Keratinocyte (primary cell): Measurements from ENCODE around the gene NECTIN1. TPM values are rescaled to one million over a fixed set of nuclear protein-coding genes. Genes with fewer than 3 reads are reported as not detected.

Source experiments
- DNase-seq: peaks from one replicate; pipeline ENCODE4 v3.0.0-alpha.2; 2011; ENCODE audit warnings: low read depth, missing footprints, low spot score
- FAIRE-seq: peaks from 2 replicates; lab custom pipeline; 2011; peaks lifted over from hg19 to GRCh38; lab: Jason Lieb, UNC
- H2AFZ ChIP-seq: 2 replicates; pipeline ENCODE4 v1.6.0; 2012; ENCODE audit warnings: low read length, control low read depth, inconsistent platforms; ENCODE audit not compliant: control insufficient read depth
- H3K27ac ChIP-seq: 2 replicates; pipeline ENCODE4 v1.5.1; 2011; ENCODE audit warnings: low read length; ENCODE audit not compliant: control insufficient read depth, insufficient read depth
- H3K27me3 ChIP-seq: 3 replicates; pipeline ENCODE4 v1.6.0; 2011; ENCODE audit warnings: low read length; ENCODE audit not compliant: control insufficient read depth, insufficient read depth; ENCODE audit errors: extremely low read depth
- H3K36me3 ChIP-seq, 2 experiments: 2 replicates in 1 of 2; 3 replicates in 1 of 2; pipeline ENCODE4 v1.5.1; 2011; ENCODE audit warnings: low read length in 2 of 2, mild to moderate bottlenecking in 1 of 2; ENCODE audit not compliant: control insufficient read depth in 2 of 2, insufficient read depth in 2 of 2; ENCODE audit errors: extremely low read depth in 1 of 2
- H3K4me1 ChIP-seq: 3 replicates; pipeline ENCODE4 v1.5.1; 2011; ENCODE audit warnings: low read length; ENCODE audit not compliant: control insufficient read depth, insufficient read depth; ENCODE audit errors: extremely low read depth
- H3K4me2 ChIP-seq: 3 replicates; pipeline ENCODE4 v1.6.0; 2011; ENCODE audit warnings: low read depth, low read length; ENCODE audit not compliant: control insufficient read depth, insufficient read depth; ENCODE audit errors: extremely low read depth
- H3K4me3 ChIP-seq, 3 experiments: fragments of 200-600 bp in 1 of 3; sonication (generic) in 1 of 3; 2 replicates in 2 of 3; 3 replicates in 1 of 3; pipeline ENCODE4 v1.5.1; 2011 to 2016; ENCODE audit warnings: low read length in 3 of 3, mild to moderate bottlenecking in 3 of 3, control low read depth in 2 of 3, inconsistent platforms in 1 of 3, low read depth in 1 of 3, mixed read lengths in 1 of 3, mixed run types in 1 of 3, moderate library complexity in 1 of 3; ENCODE audit not compliant: control insufficient read depth in 2 of 3, insufficient read depth in 2 of 3; ENCODE audit errors: extremely low read depth in 1 of 3
- H3K79me2 ChIP-seq: 2 replicates; pipeline ENCODE4 v1.6.0; 2012; ENCODE audit warnings: low read length; ENCODE audit not compliant: control insufficient read depth, insufficient read depth
- H3K9ac ChIP-seq: 3 replicates; pipeline ENCODE4 v1.6.0; 2011; ENCODE audit warnings: low read length; ENCODE audit not compliant: control insufficient read depth, insufficient read depth; ENCODE audit errors: extremely low read depth
- H3K9me1 ChIP-seq: 3 replicates; pipeline ENCODE4 v1.6.0; 2011; ENCODE audit warnings: low read length; ENCODE audit not compliant: control insufficient read depth, insufficient read depth; ENCODE audit errors: extremely low read depth
- H3K9me3 ChIP-seq: 2 replicates; pipeline ENCODE4 v1.5.1; 2012; ENCODE audit warnings: low read depth, low read length; ENCODE audit not compliant: control insufficient read depth
- H4K20me1 ChIP-seq: 3 replicates; pipeline ENCODE4 v1.6.0; 2011; ENCODE audit warnings: low read length; ENCODE audit not compliant: control insufficient read depth, insufficient read depth; ENCODE audit errors: extremely low read depth
- CTCF ChIP-seq, 3 experiments: IDR thresholded peaks in 1 of 3; conservative IDR thresholded peaks in 1 of 3; optimal IDR thresholded peaks in 1 of 3; 2 replicates in 2 of 3; 3 replicates in 1 of 3; pipeline versions ENCODE3 to v1.5.1; 2011; ENCODE audit warnings: low read length in 3 of 3, mild to moderate bottlenecking in 3 of 3, moderate library complexity in 2 of 3, control low read depth in 1 of 3, inconsistent platforms in 1 of 3; ENCODE audit not compliant: insufficient read depth in 2 of 3; ENCODE audit errors: extremely low read depth in 1 of 3
- EZH2 ChIP-seq: IDR thresholded peaks from one replicate; pipeline ENCODE4 v1.6.1; 2012; ENCODE audit warnings: inconsistent platforms, mild to moderate bottlenecking, low read length, moderate library complexity
- dilution Hi-C: fragments of 300-500 bp; cut with MboI; formaldehyde crosslinking; loops from one replicate; pipeline ENCODE4 v1.7.0; 2020; ENCODE audit warnings: low sequenced_read_pairs; ENCODE audit not compliant: extremely low pct_ligation_motif_present
- polyA plus RNA-seq, 5 experiments: library from polyadenylated mRNA; depleted of rRNA in 3 of 5; stranded (reverse) in 3 of 5; stranded (forward) in 1 of 5; unstranded in 1 of 5; fragments of >200 nt; gene quantifications; 1 replicate in 1 of 5; 2 replicates in 3 of 5; 3 replicates in 1 of 5; pipeline versions ENCODE4 v1.2.1 to v1.2.3, GENCODE V29; 2011 to 2012; ENCODE audit warnings: missing spikeins in 2 of 5, low read depth in 1 of 5, low replicate concordance in 1 of 5

NECTIN1 gene
- polyA plus RNA-seq, 1 donor (not counting 4 experiments of a cell fraction or from before 2014, with no cell fraction given): 37.5 TPM

- Histone ChIP-seq H3K4me3 (no peak overlapping the region), H3K9me3 (no peaks in the 10 kb centered on the region), H3K9me1 (no peaks in the 10 kb centered on the region), H3K4me2 (peak overlapping the region; percentile 81), H3K9ac (peak overlapping the region; percentile 92), H3K27me3 (no peaks in the 10 kb centered on the region), H2AFZ (no peak overlapping the region), H3K79me2 (peaks cover 76% of the 10 kb centered on the region), H3K4me1 (peaks cover 82% of the 10 kb centered on the region), H4K20me1 (no peaks in the 10 kb centered on the region), H3K27ac (peak overlapping the region; percentile 100), H3K36me3 (peaks cover 0 to 3% of the 10 kb centered on the region in 2 experiments)
- peak; percentile 57 for FAIRE-seq
- dilution Hi-C loops: no loop called here
- no peak for TF ChIP-seq CTCF (optimal IDR thresholded peaks at IDR 0.05 in 1 of 3, IDR thresholded peaks at IDR 0.05 in 1 of 3, conservative IDR thresholded peaks at IDR 0.05 in 1 of 3; ENCODE audit: extremely low read depth in 1 of 3, insufficient read depth in 2 of 3, low read length in 3 of 3)
- no peak for TF ChIP-seq EZH2
- no peak for DNase-seq
Measured at GRCh38 chr11:119699227-119699626, 29.8 kb downstream of the NECTIN1 start.

- H3K4me1 ChIP-seq: peaks cover 95% of the 10 kb centered on the region
- dilution Hi-C loops: no loop called here
Measured at GRCh38 chr11:119697882-119698281, 31.1 kb downstream of the NECTIN1 start.

More at GRCh38 chr11:119697882-119698281, 31.1 kb downstream of the NECTIN1 start:
- peak overlapping the region; percentile 92 for H3K9ac ChIP-seq
- peak overlapping the region; percentile 100 for H3K27ac ChIP-seq
- peak overlapping the region in 1 of 3 experiments; percentile 9 for H3K4me3 ChIP-seq
- H3K9me1 ChIP-seq: no peaks in the 10 kb centered on the region
- no peaks in the 10 kb centered on the region for H3K9me3 ChIP-seq
- H3K4me2 ChIP-seq: peak overlapping the region; percentile 81
- DNase-seq (no peak), FAIRE-seq (peak; percentile 48)
- H3K79me2 ChIP-seq: peaks cover 76% of the 10 kb centered on the region
- H2AFZ ChIP-seq: no peak overlapping the region
- H4K20me1 ChIP-seq: no peaks in the 10 kb centered on the region
- H3K36me3 ChIP-seq: no peaks in the 10 kb centered on the region
- no peaks in the 10 kb centered on the region for H3K27me3 ChIP-seq
- no peak for TF ChIP-seq EZH2
- no peak for TF ChIP-seq CTCF (optimal IDR thresholded peaks at IDR 0.05 in 1 of 3, IDR thresholded peaks at IDR 0.05 in 1 of 3, conservative IDR thresholded peaks at IDR 0.05 in 1 of 3; ENCODE audit: extremely low read depth in 1 of 3, insufficient read depth in 2 of 3, low read length in 3 of 3)
